Tibial nerve (tissue), 4 donors: ENCODE measurements around the gene MAP1B.

Experiments used
- CTCF ChIP-seq, 5 experiments: fragments of 200-600 bp in 3 of 5; fragments of 450-650 bp in 2 of 5; sonication (generic) in 3 of 5; IDR thresholded peaks; one replicate each; pipeline ENCODE4 v1.5.1; 2016 to 2019; ENCODE audit warnings: antibody characterized with exemption in 5 of 5, mild to moderate bottlenecking in 3 of 5, moderate library complexity in 2 of 5
- EP300 ChIP-seq, 2 donors: sonication (generic); formaldehyde crosslinking; IDR thresholded peaks; one replicate each; pipeline ENCODE4 v1.6.1; 2017; ENCODE audit warnings: antibody characterized with exemption in 2 of 2, mild to moderate bottlenecking in 1 of 2
- POLR2A ChIP-seq, 2 donors: fragments of 450-650 bp; IDR thresholded peaks; one replicate each; pipeline ENCODE4 v1.6.1; 2017; ENCODE audit warnings: antibody characterized with exemption in 2 of 2, mild to moderate bottlenecking in 2 of 2, moderate library complexity in 2 of 2

- TF ChIP-seq POLR2A (IDR thresholded peaks at IDR 0.05) (no peak), CTCF (IDR thresholded peaks at IDR 0.05) (no peak), EP300 (IDR thresholded peaks at IDR 0.05) (no peak)
Measured at GRCh38 chr5:72224946-72225463, 117.7 kb downstream of the MAP1B start.
